ENCODE data around the gene KRT83.
"Not testable (repeated sequence)": the region's sequence is repeated elsewhere in the genome, so short reads cannot be mapped to it uniquely, and the experiment has no call there.

KRT83 gene

GRCh38 chr12:52307836-52308805 lies 13.1 kb downstream of the KRT83 start:
- peak; percentile 7 to 40 for DNase-seq

- no peak for DNase-seq
These were observed 14.5 kb downstream of the KRT83 start for GRCh38 chr12:52306731-52307130.

- DNase-seq: peak in 1 of 2 experiments; percentile 6
These were observed 15.1 kb downstream of the KRT83 start for GRCh38 chr12:52305921-52306705.

GRCh38 chr12:52304941-52305411 lies 16.2 kb downstream of the KRT83 start:
- peak; percentile 8 to 12 for DNase-seq

GRCh38 chr12:52302242-52302914 lies 18.8 kb downstream of the KRT83 start:
- not testable (repeated sequence) for DNase-seq

- DNase-seq: not testable (repeated sequence)
These were observed 19.5 kb downstream of the KRT83 start for GRCh38 chr12:52301721-52302120.

GRCh38 chr12:52300796-52301691 lies 20.2 kb downstream of the KRT83 start:
- DNase-seq: no peak

GRCh38 chr12:52298677-52299190 lies 22.5 kb downstream of the KRT83 start:
- no peak for DNase-seq

- no peak for DNase-seq
These were observed 24.5 kb downstream of the KRT83 start for GRCh38 chr12:52296572-52297215.

- peak; percentile 64 to 73 for DNase-seq
These were observed 25.5 kb downstream of the KRT83 start for GRCh38 chr12:52295663-52296062.

GRCh38 chr12:52294803-52295202 lies 26.4 kb downstream of the KRT83 start:
- DNase-seq: no peak

GRCh38 chr12:52293926-52294325 lies 27.3 kb downstream of the KRT83 start:
- no peak for DNase-seq

GRCh38 chr12:52291267-52291935 lies 29.8 kb downstream of the KRT83 start, which contains the start of gene KRT81:
Gene KRT81, minus strand, starts transcription at chr12:52291534. Its CDS starts 69 bp downstream, at chr12:52291465.
- no peak for DNase-seq

- DNase-seq: not testable (repeated sequence)
These were observed 30.6 kb downstream of the KRT83 start for GRCh38 chr12:52290483-52291134.

- peak in 1 of 2 experiments; percentile 18 for DNase-seq
These were observed 33.1 kb downstream of the KRT83 start for GRCh38 chr12:52287816-52288805.

- not testable (repeated sequence) for DNase-seq
These were observed 34.1 kb downstream of the KRT83 start for GRCh38 chr12:52286857-52287785.

GRCh38 chr12:52285851-52286530 lies 35.2 kb downstream of the KRT83 start:
- no peak for DNase-seq

Data from AML-193 (cell line).